ENCODE results near the gene SHC3.

SHC3 gene

GRCh38 chr9:89049646-89050045 lies 129.0 kb downstream of the SHC3 start:
- no peak for DNase-seq

- DNase-seq, result no peak
Measured at GRCh38 chr9:89048616-89049015, 130.0 kb downstream of the SHC3 start.

GRCh38 chr9:89047667-89048066 lies 131.0 kb downstream of the SHC3 start:
- no peak for DNase-seq

- DNase-seq, result no peak
Measured at GRCh38 chr9:89046832-89047231, 131.8 kb downstream of the SHC3 start.

GRCh38 chr9:89044881-89045280 lies 133.7 kb downstream of the SHC3 start:
- no peak for DNase-seq

- no peak for DNase-seq
Measured at GRCh38 chr9:89044104-89044503, 134.5 kb downstream of the SHC3 start.

- DNase-seq, result no peak
Measured at GRCh38 chr9:89042984-89043383, 135.6 kb downstream of the SHC3 start.

- DNase-seq, result no peak
Measured at GRCh38 chr9:89039664-89040063, 139.0 kb downstream of the SHC3 start.

GRCh38 chr9:89039104-89039465 lies 139.5 kb downstream of the SHC3 start:
- no peak for DNase-seq

- no peak for DNase-seq
Measured at GRCh38 chr9:89038382-89039103, 140.1 kb downstream of the SHC3 start.

- no peak for DNase-seq
Measured at GRCh38 chr9:89037891-89038290, 140.7 kb downstream of the SHC3 start.

GRCh38 chr9:89037346-89037745 lies 141.3 kb downstream of the SHC3 start:
- no peak for DNase-seq

GRCh38 chr9:89036891-89037290 lies 141.7 kb downstream of the SHC3 start:
- DNase-seq, result no peak

GRCh38 chr9:89036383-89036782 lies 142.2 kb downstream of the SHC3 start:
- DNase-seq, result no peak

- DNase-seq, result no peak
Measured at GRCh38 chr9:89032661-89033060, 146.0 kb downstream of the SHC3 start.

- DNase-seq, result no peak
Measured at GRCh38 chr9:89032173-89032572, 146.4 kb downstream of the SHC3 start.

- DNase-seq, result no peak
Measured at GRCh38 chr9:89029788-89030187, 148.8 kb downstream of the SHC3 start.

GRCh38 chr9:89026876-89027275 lies 151.7 kb downstream of the SHC3 start:
- no peak for DNase-seq

GRCh38 chr9:89025553-89025952 lies 153.1 kb downstream of the SHC3 start:
- DNase-seq, result no peak

GRCh38 chr9:89024727-89025126 lies 153.9 kb downstream of the SHC3 start:
- DNase-seq, result no peak

- no peak for DNase-seq
Measured at GRCh38 chr9:89023740-89024139, 154.9 kb downstream of the SHC3 start.

- no peak for DNase-seq
Measured at GRCh38 chr9:89022902-89023301, 155.7 kb downstream of the SHC3 start.

- no peak for DNase-seq
Measured at GRCh38 chr9:89022001-89022759, 156.4 kb downstream of the SHC3 start.

GRCh38 chr9:89021154-89021803 lies 157.3 kb downstream of the SHC3 start:
- no peak for DNase-seq
